ENCODE measurements around the gene RTKN.

RTKN gene

DNA sequence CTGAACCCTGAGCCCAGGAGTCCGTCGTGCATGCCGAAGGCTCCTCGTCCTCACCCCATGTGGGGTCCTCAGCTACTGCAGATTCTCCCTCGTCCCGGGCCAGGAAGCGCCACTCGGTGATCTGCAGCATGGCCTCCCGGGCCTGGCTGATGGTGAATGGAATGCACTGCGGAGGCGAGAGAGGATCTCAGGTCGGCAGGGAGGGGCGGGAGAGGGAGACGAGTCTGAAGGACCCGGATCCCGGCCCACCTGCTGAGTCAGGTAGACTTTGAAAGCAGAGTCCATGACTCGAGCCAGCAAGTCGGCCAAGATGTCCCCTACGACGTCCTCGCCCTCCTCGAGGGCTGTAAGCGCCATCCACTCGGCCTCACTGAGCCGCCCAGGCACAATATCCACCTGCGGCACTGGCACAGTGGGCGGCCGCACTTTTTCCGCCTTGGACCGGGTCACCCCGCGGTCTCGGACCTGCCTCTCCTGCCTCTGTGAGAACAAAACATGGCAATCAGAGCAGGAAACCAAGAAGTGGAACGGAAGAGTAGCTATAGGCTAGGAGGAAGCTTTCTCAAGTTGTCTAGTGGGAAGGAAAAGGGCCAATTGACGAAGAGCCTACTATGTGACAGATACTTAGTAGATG lies 25.9 kb downstream of the RTKN start:
- peak; percentile 16 for DNase-seq

DNA sequence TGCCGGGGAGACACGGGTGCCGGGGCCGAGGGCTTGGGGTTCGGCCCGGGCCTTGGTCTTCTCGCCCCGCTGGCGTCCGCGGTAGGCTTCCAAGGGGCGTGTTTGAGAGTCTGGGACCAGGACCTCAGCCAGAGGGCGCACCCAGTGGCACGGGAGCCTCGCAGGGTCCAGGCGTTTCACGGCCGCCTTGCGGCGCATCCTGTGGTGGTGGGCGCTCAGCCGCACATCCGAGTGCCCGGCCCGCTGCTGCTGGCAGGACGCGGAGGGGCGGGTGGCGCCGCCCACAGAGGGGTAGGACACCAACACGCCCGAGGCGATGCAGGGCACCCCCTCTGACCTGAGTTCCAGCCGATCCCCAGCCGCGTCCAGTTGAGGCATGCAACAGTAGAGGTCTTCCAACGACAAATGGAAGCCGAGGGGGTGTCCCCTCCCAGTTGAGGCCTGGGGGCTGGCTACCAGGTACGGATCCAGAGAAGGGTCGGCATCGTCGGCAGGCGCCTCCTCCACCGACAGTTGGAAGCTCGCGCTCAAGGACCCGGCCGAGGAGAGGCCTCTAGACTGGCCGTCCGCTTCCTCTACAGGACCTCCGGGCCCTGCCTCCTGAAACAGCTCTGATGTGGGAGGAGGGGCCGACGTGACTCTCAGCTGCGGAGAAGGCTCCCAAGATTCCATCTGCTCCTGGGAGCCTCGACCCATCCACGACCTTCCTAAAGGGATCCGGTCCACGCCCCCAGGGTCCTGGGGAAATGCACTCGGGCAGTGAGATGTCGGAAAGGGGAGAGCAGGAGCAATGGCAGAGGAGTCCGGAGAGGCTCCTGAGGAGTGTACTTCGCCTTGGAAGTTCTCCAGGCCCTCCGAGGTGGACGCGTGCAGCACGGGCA lies 26.6 kb downstream of the RTKN start:
- DNase-seq: peak; percentile 22

DNA sequence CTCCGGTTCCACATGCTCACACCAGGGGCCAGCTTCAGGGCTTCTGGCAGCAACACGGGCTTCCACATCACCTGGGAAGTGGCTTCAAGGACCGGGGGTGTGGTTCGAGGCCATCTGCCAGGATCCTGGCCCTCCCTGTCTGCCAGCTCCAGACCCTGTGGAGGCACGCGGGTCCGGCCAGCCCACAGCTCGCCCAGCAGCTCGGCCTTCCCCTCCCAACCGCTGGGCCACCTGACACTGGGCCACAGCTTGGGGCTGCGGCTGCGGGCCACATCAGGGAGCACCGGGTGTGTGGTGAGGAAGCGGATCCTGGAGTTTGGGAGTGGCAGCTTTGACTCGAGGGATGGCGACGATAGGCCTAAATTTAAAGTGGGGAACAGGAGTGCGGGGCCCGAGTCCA lies 27.3 kb downstream of the RTKN start:
- no peak for DNase-seq

DNA sequence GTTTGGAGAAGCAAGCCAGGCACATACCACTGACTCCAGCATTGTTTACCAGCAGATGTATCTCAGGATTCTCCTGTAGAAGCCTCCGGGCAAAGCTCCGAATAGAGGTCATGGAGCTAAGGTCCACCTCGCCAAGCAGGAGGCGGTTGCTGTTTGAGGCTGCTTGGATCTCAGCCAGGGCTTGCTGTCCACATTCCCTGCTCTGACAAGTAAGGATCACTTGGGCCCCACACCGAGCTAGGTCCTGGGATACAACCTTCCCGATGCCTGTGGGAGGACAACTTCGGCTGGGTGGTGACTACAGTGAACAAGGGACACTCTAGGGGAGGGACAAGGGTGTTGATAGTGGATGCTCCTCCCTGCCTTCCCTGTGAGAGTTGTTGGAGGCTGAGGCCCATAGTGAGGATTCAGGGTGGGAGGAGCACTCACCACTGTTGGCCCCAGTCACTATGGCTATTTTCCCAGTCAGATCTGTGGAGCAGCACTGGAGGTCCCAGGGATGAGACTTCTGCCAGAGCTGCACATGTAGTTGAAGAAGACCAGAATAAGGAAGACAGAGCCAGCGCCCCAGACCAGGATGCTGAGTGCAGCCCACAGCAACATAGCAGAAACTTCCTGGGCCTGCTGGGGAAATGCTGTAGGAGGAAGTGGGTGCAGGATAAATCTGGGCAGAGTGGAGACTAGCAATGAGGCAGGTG lies 28.6 kb downstream of the RTKN start:
- DNase-seq: no peak

DNA sequence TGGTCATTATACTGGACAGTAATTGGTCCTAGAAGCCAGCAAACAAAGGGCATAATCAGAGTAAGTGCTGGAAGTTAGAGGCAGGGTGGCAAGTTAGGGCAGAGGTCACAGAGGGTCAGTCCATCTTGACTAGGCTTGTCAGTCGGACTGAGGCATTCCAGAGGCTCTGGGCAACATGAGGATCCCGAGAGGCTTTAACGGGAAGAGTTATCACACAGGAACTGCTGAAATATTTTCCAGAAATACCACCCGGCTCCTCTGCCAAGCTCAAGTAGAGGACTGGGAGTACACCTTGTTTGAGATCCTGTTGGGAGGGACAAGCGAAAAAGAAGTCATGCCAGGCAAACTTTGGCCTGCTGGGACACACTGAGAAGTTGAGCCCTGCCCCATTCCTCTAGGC lies 34.1 kb downstream of the RTKN start:
- DNase-seq: no peak

DNA sequence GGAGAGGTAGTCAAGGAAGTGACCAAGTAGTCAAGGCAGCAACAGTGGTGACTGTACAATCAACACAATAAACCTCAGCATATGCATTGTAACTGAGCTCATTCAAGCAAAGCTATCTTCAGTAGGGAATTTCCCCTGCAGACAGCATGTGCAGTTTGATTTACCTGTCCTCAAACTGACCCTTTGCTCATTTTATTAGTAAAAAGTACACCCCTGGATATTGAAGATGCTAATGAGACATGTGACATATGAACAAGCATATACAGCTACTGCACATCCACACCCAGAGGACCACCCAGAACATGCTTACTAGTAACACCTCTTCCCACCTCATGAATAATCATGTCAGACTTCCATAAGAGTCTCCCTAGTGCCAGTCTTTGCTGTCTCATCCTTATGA lies 35.7 kb downstream of the RTKN start:
- DNase-seq: no peak

DNA sequence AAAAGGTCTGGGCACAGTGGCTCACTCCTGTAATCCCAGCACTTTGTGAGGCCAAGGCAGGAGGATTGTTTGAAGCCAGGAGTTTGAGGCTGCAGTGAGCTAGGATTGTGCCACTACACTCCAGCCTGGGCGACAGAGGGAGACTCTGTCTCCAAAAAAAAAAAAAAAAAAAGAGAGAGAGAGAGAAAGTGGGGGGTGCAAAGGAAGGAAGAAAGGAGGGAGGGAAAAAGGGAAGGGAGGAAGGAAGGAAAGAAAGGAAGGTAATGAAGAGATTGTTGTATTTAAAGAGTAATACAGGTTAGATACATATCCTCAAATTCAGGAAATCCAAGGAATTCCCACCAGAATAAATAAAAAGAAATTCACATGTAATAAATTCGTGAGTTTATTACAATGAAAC lies 39.8 kb downstream of the RTKN start:
- no peak for DNase-seq

DNA sequence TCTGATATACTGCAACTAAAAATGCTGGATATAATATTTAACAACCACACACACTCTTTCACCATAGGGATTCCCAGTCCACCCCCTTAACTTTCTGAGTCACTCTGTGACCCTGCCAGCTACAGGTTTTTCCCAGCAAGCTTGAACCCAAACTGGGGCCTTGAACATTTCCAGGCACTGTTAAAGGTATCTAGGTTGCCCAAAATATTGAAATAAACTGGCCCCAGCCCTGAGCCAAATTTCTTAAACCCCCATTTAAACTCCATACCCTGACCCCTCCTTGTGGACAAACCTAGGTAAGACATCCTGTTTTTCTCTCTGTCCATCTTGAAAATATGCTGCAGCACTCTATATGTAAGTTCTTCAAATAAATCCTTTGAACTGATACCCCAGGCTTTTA lies 42.0 kb downstream of the RTKN start:
- no peak for DNase-seq

DNA sequence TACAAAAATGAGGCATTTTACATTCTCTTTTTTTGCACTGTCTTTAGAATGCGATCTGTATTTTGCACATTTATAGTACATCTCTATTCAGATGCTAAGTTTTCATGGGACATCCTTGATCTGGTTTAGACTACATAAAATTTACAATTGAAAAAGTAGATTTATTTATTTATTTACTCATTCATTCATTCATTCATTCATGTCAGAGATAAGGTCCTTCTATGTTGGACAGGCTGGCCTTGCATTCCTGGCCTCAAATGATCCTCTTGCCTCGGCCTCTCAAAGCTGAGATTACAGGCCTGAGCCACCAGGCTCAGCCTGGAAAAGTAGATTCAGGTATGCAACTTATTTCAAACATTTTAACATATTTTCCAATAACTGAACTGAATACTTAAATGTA lies 45.6 kb downstream of the RTKN start:
- no peak for DNase-seq

DNA sequence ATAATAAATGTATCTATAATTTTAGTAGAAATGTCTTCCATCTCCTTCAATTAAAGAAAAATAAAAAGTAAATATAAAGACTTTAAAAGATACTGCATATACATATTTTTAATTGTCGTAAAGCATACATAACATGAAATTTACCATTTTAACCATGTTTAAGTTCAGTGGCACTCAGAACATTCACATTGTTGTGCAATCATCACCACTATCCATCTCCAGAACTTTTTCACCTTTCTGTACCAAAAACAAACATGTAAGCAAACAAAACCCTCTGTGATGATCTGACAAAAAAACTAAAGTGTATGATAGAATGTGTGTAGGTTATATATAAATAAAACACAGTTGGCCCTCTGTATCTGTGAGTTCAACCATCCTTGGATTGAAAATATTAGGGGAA lies 48.2 kb downstream of the RTKN start:
- DNase-seq: no peak

DNA sequence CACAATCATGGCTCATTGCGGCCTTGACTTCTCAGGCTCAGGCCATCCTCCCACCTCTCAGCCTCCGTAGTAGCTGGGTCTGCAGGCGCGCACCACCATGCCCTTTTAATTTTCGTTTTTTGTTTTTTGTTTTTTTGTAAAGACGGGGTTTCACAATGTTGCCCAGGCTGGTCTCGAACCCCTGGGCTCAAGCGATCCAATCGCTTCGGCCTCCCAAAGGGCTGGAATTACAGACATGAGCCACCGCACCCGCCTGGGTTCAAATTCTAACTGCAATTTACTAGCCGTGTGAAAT lies 49.3 kb downstream of the RTKN start:
- no peak for DNase-seq

DNA sequence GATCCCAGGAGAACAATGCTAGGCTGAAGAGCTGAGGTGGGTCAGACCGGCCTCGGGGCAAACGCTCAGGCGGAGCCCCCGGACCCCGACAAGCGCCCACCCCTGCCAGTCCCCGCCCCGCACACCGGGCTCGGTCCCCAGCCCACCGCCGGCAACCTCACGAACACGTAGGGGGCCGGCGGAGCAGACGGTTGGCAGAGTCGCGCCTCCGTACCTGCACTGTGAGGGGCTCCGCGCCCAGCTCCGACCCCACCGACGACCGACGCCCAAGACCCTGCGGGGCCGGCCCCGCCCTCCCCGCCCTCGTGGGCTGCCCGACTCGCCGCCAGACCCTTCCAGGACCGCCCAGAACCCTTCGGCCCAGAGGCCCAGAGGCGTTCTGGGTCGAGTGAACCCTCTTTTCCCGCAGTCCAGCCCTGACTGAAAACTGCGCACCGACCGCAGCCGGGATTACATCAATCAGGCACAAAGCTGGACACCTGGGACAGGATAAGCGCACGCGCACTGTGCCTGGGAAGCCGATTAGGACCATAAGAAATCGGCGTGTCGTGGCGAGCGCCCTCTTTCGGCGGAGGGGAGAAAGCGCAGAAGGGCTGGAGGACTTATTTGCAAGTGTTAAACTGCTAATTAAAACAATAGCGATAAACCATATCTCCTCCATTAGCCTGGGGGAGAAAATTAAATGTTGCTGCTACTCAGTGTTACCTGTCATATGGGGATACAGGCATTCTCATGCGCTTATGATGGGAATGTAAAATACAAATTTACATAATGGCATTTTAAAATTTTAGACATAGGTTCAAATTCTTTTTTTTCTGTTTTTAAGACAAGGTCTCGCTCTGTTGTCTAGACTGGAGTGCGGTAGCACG lies 49.9 kb downstream of the RTKN start:
- peak; percentile 67 for DNase-seq

DNA sequence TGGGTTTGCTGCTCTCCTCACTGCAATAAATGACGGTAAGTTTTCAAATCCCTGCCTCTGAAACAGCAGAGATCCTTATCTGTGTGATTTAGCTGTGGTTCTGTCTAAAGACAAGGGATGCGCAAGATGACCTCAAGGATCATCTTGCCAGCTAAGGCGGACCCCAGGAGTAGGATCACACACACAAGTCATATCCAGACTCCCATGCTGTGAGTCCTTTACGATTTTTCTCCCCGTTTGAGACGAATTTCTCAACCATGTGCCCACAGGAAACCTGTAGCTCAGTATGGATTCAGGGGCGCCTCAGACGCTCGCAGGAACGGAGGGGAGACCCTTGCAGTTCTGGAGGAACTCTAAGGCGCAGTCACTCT lies 50.5 kb downstream of the RTKN start:
- DNase-seq: no peak

DNA sequence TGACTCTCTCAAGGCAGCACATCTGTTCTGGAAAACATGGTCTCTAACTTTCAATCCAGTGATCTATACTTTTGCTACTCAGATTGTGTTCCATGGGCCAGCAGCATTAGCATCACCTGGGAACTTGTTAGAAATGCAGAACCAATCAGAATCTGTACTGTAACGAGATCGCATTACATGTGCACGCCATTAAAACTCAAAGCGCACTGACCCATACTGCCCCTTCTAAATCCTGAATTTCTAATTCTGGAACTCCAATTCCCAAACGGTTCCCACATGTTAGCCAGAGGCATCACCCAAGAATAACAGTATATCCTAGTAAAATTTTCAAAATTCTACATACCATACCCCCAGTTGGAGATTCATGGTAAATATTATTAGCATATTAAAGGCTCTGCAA lies 51.1 kb downstream of the RTKN start:
- no peak for DNase-seq

DNA sequence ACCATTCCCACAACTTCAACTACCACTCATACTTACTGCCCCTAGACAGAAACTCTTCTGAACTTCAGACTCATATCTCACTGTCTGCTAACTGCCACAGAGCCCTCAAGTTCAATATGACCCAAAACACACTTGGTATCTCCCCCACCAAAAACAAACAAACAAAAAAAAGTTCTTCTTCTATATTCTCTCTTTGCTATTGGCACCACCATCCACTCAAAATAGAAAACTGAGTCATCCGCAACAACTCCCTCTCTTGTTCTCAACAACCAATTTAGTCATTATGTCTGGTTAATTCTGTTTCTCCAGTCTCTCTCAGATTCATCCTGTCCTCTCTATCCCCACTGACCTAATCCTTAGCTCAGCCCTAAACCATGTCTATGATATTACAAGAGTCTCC lies 54.4 kb downstream of the RTKN start:
- DNase-seq: no peak

DNA sequence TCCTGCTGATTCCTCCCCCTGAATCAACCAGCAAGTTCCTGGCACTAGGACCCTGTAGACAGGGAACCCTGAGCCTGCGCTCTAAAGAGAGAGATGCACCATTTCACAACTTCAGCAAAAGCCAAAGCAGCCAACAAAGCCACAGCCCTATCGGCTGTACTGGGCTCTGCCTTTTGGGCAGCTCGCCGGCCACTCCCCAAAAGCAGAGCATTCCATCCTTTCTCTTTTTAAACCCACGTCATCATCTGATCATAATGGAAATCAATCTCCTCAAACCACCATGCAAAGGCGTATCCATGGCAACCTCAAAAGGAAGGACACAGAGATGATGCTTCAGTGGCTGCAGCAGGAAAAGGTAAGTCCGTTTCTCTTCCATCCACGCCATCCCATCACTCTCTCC lies 56.3 kb downstream of the RTKN start:
- DNase-seq: no peak

DNA sequence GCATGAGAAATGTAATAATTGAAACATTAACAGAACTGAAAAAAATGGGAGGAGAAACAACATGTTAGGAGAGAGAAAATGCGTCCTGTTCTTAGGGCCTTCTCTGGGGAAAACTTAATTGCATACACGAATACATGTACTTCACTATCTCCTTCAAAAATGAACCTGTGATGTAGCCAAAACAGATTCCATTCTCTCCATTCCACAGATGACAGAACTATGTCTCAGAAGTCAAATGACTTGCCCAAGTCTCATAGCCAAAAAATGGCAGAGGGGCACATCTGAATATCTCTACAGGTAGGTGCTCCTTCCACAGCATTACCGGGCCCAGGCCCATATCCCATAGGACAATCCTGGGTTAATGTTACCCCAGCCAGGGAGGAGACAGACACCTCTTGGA lies 57.7 kb downstream of the RTKN start:
- no peak for DNase-seq

DNA sequence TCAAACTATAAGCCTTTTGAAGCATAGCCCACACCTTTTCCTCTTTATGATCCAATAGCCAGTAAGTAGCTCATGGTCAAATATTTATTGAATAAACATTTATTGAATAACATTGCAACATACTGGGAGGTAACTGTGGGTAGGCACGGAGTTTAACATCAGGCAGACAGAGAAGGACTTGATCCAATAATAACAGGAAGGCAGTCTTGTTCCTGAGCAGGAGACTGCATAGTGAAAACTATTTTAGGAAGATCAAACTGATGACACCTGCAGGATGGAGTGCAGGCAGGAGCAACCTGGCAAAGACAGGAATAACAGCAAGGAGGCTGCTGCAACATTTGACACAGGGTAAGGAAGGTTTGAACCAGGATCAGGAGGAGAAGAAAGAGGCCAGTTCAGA lies 58.5 kb downstream of the RTKN start:
- DNase-seq: no peak

DNA sequence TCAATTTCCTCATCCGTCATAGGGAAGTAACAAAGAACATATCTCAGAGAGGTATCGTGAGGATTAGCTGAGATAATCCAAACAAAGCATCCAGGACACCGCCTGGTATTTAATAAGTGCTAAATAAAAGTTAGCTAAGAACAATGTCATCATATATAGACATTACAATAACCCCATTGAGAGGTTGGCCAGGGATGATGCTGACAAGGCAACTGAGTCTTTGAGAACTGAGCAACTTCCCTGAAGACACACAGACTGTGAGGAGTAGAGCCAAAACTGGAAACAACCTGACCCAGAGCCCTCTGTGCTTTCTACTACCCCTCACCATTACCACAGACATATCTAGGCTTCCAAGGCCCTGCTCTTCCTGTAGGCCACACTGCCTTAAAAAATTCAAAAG lies 60.0 kb downstream of the RTKN start:
- DNase-seq: no peak

DNA sequence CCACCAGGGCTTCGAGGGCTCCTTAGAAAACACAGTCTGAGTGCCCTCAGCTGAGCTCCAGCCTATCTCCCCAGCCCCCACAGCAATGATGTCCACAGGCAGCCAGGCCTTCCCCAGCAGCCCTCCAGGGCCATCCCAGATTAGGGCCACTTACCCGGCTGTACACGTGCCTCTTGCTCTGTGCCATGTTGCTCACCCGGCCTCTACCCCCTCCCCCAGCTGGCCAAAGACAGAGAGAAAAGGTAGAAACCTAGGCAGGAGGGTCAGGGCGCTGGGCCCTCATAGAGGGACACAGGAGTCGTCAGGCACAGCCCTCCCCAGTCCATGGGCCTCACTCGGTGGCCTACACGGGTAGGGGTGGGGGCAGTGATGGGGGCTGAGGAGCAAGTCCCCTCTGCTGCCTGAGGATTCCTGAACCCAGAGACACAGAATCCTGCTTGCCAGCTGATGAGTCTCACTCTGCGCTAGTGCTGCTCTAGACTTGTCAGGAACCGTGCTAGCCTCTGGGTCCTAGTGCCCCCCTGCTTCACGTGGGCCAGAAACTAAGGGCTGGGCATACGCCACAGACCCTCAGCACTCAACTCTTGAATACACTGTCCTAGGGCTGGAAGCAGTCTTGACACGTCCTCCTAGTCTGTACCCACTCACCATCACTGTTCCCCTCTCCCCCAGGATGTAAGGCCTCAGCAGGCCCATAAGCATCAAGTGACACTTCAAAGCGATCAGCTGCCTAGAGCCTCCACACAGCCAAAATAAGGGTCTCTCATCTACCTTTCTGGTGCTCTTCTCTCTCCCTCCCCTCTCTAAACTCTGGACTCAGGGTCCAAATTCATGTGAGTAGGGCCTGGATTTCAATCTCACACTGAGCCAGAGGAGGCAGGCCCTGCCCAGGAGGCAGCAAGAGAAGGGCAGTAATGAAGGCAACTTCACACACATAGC lies 61.6 kb downstream of the RTKN start, which contains the start of gene DCTN1:
Gene DCTN1 (minus strand): TSS at position 461 of the 939 bp plus-strand sequence. CDS start 274 bp downstream, at position 187.
- DNase-seq: no peak

DNA sequence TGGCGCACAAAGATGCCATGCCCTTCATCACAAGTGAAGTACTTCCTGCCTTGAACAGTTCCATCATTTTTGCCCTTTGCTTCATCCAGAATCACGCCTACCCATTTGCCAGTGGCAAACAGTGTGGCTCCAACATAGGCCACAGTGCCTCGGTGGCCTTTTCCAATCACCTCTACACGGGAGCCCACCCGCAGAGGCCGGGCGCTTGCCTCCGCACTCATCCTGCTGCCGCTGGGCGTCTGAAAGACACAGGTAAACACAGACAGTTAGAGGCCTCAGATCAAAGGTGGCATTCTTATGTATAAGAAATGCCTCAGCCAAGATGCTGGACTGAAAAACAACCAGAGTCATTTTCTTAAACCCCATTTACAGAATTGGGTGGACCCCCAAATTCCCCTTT lies 63.7 kb downstream of the RTKN start:
- no peak for DNase-seq

DNA sequence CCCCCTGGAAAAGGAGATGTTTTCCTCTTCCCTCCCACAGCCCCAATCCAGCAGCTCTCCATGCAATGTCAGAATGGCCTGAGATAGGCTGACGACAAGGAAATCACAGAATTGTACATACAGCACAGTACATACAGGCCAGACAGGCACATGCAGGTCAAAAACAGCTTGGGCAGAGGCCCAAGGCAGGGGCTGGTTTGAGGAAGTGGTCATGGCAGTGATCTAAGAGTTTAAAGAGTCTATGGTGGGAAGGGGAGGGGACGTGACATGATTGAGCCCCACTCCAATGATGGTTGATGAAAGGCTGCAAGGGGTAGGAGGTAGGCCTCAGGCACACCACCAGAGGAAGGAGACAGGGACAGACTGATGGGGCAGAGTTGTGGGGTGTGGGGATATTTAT lies 65.9 kb downstream of the RTKN start:
- no peak for DNase-seq
